ENCODE results near the gene STAM2. TPM values are rescaled to one million over a fixed set of nuclear protein-coding genes. Genes with fewer than 3 reads are reported as not detected.

The STAM2 gene
- total RNA-seq, 1 experiment from 2014 or later, result 14.2 TPM

DNA sequence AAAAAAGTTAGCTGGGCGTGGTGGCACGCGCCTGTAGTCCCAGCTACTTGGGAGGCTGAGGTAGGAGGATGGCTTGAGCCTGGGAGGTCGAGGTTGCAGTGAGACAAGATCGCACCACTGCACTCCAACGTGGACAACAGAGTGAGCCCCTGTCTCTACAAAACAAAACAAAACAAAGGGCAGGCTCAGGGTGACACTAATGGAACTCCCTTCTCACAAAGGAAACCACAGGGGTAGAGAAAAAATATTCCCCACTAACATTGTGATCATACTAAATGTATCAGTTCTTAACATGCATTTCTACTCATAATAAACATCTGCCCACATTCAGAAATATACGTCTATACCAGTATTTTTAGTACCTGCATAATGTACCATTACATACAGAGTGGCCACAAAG is 21.1 kb downstream of the STAM2 start:
- no peaks in the 10 kb centered on the region for H3K23me2 ChIP-seq (ENCODE audit: insufficient read length, low read depth, low read length, poor library complexity, severe bottlenecking)
- no peak overlapping the region for H3K27ac ChIP-seq (ENCODE audit: insufficient read length, low read depth, low read length)
- Mint-ChIP-seq H3K27me3 (ENCODE audit: low read depth) (no peaks in the 10 kb centered on the region), H3K36me3 (ENCODE audit: insufficient read depth in 1 of 3, low read depth in 3 of 3) (peaks cover 9 to 20% (median 16%) of the 10 kb centered on the region in 3 experiments), H3K4me3 (no peak overlapping the region), H3K9me3 (peaks cover 12 to 19% of the 10 kb centered on the region in 2 experiments), H3K4me1 (peaks cover 4 to 6% of the 10 kb centered on the region in 2 experiments; a peak in 3 of 4 replicates), H3K27ac (no peak overlapping the region)
- no peaks in the 10 kb centered on the region for H3K27me3 ChIP-seq (ENCODE audit: insufficient read depth, low read length)
- no peak overlapping the region for H3K23ac ChIP-seq (ENCODE audit: insufficient read length, low read depth, low read length)
- no peak overlapping the region for H2BK12ac ChIP-seq (ENCODE audit: insufficient read length, low read depth, low read length)
- no peak overlapping the region for H3K4ac ChIP-seq (ENCODE audit: low read depth, low read length)
- H4K20me1 ChIP-seq (ENCODE audit: control insufficient read depth, insufficient read depth, insufficient read length), result no peaks in the 10 kb centered on the region
- H2AFZ ChIP-seq (ENCODE audit: low read length), result no peak overlapping the region
- no peak overlapping the region for H3K56ac ChIP-seq (ENCODE audit: insufficient read length, low read depth, low read length)
- H2BK20ac ChIP-seq (ENCODE audit: low read depth, low read length, poor library complexity, severe bottlenecking), result no peak overlapping the region
- no peak overlapping the region for H4K8ac ChIP-seq (replicated peaks; ENCODE audit: insufficient read length, low read depth, low read length)
- H3K4me1 ChIP-seq (ENCODE audit: insufficient read depth, low read length), result no peaks in the 10 kb centered on the region
- H2AK5ac ChIP-seq (ENCODE audit: insufficient read length, low read length), result no peak overlapping the region
- no peaks in the 10 kb centered on the region for H3K79me2 ChIP-seq (ENCODE audit: insufficient read depth, low read length)
- H3K4me2 ChIP-seq (ENCODE audit: insufficient read depth, insufficient read length, low read length), result no peak overlapping the region
- H2BK15ac ChIP-seq (ENCODE audit: low read depth, low read length), result no peak overlapping the region
- H4K91ac ChIP-seq (ENCODE audit: insufficient read length, low read depth, low read length), result no peak overlapping the region
- H3K79me1 ChIP-seq (ENCODE audit: insufficient read depth, low read depth, low read length, poor library complexity, severe bottlenecking), result no peaks in the 10 kb centered on the region
- no peak for DNase-seq
- no peak overlapping the region for H3T11ph ChIP-seq (ENCODE audit: low read length)
- no peak overlapping the region for H3K9ac ChIP-seq (ENCODE audit: extremely low read depth, insufficient read length, low read length)
- no CpG with 5 or more reads among the region's 7 CpGs for WGBS (ENCODE audit: extremely low coverage, insufficient read length, low lambda C conversion rate)
- no peak overlapping the region for H2BK5ac ChIP-seq (ENCODE audit: insufficient read length, low read length)
- H3K18ac ChIP-seq (ENCODE audit: insufficient read length, low read depth, low read length), result no peak overlapping the region
- H3K9me3 ChIP-seq (ENCODE audit: control insufficient read depth, low read depth, low read length), result no peaks in the 10 kb centered on the region
- no peak overlapping the region for H4K5ac ChIP-seq (ENCODE audit: insufficient read length, low read depth, low read length)
- TF ChIP-seq, protein P1, sequence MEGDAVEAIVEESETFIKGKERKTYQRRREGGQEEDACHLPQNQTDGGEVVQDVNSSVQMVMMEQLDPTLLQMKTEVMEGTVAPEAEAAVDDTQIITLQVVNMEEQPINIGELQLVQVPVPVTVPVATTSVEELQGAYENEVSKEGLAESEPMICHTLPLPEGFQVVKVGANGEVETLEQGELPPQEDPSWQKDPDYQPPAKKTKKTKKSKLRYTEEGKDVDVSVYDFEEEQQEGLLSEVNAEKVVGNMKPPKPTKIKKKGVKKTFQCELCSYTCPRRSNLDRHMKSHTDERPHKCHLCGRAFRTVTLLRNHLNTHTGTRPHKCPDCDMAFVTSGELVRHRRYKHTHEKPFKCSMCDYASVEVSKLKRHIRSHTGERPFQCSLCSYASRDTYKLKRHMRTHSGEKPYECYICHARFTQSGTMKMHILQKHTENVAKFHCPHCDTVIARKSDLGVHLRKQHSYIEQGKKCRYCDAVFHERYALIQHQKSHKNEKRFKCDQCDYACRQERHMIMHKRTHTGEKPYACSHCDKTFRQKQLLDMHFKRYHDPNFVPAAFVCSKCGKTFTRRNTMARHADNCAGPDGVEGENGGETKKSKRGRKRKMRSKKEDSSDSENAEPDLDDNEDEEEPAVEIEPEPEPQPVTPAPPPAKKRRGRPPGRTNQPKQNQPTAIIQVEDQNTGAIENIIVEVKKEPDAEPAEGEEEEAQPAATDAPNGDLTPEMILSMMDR (conservative IDR thresholded peaks at IDR 0.05), result no peak
- no peak overlapping the region for H3K14ac ChIP-seq (ENCODE audit: insufficient read depth, low read length)
- no peak overlapping the region for H2BK120ac ChIP-seq (ENCODE audit: low read depth, low read length, poor library complexity, severe bottlenecking)

Data from H9 (cell line).